Gastroesophageal sphincter (tissue), 3 donors: Measurements from ENCODE around the gene GJA9.

Experiments used
- CTCF ChIP-seq, 4 experiments: fragments of 200-600 bp in 2 of 4; fragments of 450-650 bp in 2 of 4; sonication (generic) in 1 of 4; IDR thresholded peaks; one replicate each; pipeline ENCODE4 v1.5.1; 2017 to 2019; ENCODE audit warnings: antibody characterized with exemption in 4 of 4, mild to moderate bottlenecking in 2 of 4, moderate library complexity in 2 of 4
- EP300 ChIP-seq: sonication (generic); formaldehyde crosslinking; IDR thresholded peaks from one replicate; pipeline ENCODE4 v1.6.1; 2017; ENCODE audit warnings: antibody characterized with exemption, mild to moderate bottlenecking

- no peak for TF ChIP-seq CTCF (IDR thresholded peaks at IDR 0.05)
- TF ChIP-seq EP300, result no peak
Measured at GRCh38 chr1:38859561-38860453, 21.6 kb downstream of the GJA9 start, which contains the start of gene RRAGC.
